Hematopoietic multipotent progenitor cell treated with erythropoietin and hydrocortisone succinate and interleukin-3 and kit ligand, for 6 days (in vitro differentiated cells): ENCODE measurements around the gene SPECC1.
"Not testable (repeated sequence)": the region's sequence is repeated elsewhere in the genome, so short reads cannot be mapped to it uniquely, and the experiment has no call there.

ENCODE experiments used
- DNase-seq: peaks from one replicate; pipeline ENCODE4 v3.0.0-alpha.2; 2015

Gene SPECC1

DNA sequence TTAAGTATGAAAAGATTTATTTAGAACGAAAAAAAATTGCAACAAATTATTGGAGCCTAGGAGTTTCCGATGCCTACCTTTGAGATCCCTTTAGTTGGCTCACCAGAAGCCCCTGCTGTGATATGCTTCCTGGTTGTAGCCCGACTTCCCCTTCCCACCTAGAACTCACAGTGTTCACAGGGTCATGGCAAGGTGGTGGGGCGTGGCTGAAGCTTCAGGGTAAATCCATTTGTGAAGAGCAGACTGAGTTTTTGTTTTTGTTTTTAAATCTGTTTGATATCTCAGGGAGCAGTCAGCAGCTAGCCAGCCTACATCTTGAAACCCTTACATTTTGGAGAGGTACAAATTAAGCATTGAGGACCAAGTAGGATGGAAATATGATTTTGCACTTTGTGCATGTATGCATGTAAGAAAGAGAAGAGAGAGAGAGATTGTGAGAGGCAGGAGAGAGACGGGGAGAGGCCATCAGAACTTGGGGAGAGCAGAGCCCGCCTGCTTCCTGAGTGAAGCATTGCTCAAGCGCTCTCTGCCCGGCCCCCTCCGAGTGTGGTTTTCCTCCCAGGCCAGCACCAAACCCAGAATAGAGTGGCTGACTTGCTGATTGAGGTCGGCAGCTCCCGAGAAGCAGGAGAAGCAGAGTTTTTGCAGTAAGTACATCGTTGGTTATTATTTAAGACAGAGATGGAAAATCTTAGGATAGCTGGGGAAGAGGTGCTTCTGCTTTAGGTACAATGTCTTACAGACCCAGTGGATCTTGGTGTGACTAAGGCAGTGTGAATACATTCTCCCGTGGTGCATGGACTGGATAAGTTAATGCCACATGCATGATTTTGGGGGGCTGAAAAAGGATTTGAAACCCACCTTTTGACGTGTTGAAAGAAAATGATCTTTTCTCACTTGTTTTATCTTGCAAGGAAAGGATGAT, 64.2 kb downstream of the SPECC1 start:
- peak; percentile 79 for DNase-seq

DNA sequence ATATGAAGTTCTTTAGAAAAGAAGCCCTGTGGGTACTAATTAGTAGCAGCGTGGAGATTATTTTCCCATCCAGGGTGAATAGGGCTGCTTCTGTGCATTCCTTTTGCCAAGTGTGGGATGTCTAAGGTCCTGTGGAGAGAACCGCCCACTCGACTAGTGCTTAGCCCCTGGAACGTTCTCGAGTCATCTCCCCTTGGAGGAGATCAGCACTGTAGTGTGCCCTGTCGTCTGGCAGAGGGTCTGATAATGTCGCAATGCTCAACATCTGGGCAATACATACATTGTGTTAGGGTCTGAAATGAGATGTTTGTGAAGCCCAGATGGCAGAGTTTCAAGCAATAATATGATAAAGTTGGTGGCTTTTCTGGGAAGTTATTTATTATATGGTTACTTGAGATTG, 64.8 kb downstream of the SPECC1 start:
- DNase-seq = peak; percentile 61

DNA sequence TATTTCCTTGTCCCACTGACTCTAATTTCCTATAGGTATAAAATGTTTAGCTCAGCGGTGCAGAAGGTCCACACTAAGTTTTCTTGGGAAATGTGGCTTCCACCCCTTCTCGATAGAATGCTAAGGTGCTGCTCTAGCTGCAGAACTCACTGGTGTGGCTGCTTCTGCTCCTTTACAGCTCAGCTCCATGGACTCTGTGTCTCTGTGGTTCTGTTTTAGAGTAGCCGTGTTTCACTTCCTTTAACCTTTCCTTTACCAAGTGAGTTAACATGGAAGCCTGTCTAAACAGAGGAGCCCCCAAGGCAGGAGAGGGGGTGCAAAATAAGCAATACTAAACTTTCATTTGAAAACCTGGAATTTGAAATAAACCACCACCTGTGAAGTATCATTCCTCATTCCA, 65.3 kb downstream of the SPECC1 start:
- peak; percentile 16 for DNase-seq

DNA sequence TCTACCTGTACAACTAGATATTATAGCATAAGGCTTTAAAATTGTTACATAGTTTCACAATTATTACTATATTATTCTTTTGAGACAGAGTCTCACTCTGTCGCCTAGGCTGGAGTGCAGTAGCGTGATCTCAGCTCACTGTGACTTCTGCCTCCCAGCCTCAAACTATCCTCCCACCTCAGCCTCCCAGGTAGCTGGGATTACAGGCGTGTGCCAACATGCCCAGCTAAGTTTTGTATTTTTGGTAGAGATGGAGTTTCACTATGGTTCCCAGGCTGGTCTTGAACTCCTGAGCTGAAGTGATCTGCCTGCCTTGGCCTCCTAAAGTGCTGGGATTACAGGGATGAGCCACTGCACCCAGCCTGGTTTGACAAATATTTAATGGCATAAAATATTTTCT, 67.0 kb downstream of the SPECC1 start:
- not testable (repeated sequence) for DNase-seq

DNA sequence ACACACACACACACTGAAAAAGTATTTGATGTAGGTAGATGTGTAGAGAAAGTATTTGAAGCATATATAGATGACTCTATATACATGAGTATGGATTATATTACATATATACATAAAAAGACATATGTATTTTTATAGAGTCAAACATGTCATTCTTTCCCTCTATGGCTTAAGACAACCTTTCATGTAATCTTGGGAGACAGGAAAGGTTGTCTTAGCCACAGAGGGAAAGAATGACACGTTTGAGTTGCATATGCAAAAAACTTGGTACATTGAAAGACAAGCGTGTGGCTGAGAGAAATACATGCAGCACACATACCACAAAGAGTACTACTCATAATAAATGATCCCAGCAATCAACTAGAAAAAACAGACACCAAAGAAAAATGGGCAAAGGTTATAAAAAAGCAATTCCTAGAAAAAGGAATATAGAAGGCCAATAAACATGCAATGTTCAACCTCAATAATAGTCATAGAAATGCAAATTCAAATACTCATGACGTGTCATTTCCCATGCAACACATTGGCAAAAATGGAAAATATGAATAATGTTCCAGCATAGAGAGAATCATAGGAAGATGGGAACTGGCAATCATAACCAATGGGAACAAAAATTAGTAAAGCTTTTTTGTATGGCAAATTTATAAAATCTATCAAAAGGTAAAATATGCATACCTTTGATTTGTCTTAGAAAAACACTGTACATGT, 69.0 kb downstream of the SPECC1 start:
- no peak for DNase-seq

DNA sequence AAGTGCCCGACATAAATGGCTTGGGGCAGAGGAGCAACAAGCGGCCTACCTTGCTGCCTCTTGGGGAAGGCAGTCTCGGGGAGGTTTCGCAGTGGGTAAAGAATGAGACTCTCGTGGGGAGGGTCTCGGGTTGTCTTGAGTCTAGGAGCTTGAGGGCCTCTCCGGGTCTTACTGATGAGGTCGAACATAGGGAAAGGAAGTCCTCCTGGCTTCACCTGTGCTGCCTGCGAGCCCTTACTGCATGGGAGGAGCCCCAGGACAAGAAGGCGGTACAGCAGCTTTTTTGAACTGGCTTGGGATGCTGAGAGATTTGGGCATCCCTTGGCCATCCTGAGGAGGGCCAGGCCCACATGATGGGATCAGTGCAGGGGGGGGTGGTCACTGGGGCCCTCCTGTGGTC, 71.4 kb downstream of the SPECC1 start:
- no peak for DNase-seq

DNA sequence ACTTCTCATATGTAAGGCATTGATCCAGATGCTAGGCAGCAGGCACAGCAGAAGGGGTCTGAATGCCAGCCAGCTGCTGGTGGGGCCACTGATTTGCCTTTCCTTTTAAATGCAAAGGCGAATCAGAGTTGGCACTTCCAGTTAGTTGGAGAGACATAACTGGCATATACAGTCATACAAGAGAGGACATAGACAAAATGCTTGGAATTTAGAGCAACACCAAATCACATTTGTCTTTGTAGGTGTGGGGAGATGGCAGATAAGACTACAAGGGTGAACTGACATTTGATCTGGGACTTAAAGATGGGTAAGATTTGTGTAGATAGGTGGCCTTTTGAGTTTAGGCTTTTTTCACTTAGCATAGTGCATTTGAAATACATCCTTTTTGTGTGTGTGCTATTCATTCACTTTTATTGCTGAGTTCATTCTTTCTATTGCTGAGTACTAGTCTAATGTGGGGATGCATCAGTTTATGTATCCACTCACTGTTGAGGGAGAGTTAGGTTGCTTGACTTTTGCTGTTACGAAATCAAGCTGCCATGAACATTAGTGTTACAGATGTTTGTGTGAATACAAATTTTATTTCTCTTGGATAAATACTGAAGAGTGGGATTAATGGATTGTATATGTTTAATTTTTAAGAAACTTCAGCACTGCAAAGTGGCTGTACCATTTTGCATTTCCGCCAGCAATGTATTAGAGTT, 74.1 kb downstream of the SPECC1 start:
- DNase-seq = no peak

DNA sequence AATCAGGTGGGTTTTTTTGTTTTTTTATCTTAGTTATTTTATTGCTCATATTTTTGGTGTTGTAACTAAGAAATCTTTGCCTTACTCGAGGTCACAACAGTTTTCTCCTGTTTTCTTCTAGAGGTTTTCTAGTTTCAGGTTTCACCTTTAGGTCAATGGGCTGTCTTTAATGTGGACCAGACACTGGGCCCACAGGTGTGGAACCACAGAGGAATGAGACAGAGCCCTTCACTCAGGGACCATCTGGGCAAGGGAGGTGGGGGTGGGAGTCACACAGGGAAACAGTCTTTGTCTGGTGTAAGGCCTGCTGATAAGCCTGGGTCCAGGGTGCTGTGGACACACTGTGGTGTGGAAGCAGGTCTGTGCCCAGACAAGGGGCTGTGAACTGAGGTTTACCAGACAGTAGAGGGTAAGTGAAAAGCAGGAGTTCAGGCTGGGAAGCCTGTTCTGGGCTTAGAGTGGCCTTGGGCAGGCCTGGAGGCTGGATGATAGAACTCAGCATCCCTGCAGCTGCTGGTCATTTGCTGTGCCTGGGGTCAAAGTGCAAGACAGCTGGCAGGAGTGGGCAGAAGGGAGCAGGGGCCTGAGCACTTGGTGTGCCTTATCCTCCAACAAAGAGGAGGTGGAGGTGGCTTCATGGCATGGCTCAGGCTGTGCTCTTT, 75.6 kb downstream of the SPECC1 start:
- DNase-seq = no peak

DNA sequence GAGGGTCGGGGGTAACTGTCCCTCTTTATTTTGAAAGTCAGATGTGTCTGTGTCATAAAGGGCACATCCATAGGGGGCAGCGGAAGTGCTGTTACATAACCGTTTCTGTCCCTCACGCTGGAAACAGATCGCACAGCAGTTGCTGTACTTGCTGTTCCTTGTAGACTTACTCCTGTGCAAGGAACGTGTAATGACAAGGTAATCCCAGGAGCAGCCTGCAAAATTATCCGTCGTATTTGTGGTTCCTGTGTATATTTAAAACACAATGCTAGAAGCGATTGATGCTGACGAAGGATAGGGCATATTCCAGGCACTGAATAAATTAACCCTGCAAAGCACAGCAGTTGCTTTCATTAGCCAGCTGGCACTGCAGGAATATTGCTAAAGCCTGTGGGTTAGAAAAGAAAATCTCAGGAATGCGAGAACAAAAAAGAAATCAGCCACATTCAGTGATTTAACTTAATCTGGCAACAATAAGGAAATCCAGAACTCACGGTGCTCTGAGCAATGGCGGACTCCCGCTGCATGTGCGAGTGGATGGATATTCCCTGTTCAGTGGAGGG, 76.2 kb downstream of the SPECC1 start:
- no peak for DNase-seq

DNA sequence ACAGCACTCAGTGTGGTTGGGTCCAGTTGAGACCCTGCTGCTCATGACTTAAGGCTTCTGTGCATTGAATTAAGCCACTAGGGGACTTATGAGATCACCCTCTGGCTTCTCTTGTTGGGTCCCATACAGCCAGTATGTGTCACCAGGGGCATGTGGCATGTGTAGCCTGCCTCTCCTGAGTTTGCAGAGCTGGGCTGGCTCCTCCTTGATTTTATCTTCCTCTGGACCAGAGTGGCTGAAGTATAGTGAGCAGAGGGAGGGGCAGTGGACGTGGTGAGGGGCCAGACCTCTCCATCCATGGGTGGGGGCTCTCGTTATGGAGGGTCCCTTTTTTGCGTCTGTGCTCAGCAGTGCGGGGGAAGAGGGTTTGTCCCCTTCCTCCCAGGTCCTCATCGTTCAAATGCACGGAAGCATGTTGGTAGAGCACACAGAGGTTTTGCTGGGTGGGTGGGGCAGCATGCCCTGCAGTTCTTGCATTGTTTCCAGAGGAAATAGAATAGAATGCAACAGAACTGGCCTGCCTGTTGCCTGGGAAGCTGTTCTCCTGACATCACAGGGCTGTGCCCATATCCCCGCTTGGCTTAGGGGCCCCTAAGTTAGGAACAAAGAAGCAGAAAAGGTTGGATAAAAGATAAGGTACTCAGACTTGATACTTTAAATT, 77.4 kb downstream of the SPECC1 start:
- DNase-seq = peak; percentile 69

DNA sequence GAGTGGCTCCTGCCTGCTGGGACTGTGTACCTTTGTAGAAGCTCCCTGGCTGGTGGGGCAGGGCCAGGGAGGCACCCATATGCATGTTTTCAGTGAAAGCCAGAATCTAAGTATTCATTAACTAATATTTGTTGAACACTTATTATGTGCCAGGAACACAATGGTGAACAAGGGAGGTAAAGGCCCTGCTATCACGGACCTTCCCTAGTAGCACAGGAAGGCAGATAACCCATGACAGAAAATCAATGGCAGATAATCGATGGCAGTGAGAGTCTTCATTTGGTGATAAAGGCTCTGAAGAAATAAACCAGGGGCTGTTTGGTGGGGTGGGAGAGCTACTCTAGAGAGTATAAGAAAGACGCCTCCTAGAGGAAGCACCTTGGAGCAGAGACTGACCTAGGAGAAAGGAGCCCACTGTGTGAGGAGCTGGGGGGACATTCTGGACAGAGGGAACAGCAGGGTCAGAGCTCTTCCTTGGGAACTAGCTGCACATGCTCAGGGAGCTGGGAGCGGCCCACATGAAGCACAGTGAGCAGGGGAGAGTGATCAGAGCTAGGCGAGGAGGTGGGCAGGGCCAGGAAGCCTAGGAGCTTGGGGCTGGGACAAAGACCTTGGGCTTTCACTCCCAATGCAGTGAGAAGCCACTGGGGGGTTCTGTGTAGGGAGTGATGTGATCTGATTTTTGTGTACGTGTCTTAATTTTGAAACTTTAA, 78.5 kb downstream of the SPECC1 start:
- DNase-seq = no peak

DNA sequence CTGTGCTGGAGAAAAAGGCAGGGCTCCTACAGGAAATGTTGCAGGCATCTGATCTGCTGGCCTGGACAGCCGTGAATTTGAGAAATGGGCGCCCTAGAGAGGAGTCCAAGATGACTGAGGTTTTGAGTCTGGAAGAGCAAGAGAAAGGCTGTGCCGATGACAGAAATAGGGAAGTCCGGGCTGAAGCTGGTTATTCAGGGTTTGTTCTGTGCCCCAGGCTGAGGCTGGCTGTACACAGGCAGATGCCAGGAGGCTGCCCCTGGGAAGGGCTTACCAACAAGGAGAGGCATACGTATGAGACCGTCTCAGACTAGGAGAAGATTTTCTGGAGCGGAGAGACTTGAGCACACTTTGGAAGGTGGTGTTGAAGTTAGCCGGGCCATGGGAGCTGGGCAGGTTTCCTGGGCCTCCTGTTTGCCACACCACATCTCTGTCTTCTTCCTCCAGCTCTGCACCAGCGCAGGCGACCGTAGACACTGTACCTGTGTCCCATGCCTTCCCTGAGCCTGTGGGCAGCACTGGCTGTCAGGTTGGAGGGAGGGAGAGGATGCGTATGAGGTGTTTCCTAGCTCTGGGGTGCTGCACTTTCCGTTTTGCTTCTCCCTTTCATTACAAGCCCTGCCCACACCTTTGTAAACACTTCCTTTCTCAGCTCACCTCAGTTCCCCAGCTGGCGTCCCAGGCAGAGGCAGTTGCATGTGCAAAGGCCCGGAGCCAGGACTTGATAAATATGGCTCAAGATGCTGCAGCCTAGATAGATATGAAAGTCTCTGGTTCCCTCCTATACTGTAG, 80.8 kb downstream of the SPECC1 start:
- peak; percentile 26 for DNase-seq

DNA sequence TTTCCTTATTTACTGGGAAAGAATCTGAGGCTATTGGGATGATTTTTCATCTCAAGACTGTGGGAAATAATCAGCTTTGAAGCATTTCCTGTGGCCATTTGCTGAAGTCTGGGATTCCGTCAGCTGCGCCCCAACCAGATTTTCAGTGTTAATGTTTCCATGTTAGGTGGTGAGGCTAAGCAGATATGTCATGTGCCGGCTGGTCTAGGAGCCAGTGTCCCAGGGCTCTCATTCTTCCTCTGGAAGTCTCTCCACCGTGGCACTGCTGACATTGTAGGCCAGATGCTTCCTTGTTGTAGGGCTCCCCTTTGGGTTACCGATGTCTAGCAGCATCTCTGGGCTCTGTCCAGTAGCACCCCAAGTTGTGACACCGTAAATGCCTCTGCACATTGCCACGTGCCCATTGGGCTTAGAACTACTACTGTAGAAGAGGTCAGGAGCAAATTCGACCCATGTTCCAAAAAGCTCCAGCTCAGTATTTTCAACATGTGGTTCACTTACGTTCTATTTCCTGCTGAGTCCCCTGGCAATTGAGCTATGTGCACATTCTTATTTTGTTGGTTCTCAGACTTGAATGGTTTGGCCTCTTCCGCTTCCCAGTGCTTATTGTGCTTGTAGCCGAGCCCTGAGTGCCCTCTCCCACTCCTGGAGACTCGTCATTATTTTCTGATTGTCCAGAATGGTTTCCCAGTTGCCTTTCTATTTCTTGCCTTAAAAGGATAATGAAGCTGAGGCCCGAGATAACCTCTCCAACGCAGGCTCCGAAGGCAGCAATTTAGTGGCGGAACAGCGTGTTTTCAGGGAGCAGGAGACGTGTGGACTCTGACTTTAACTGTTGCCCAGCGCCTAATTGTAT, 82.2 kb downstream of the SPECC1 start:
- no peak for DNase-seq

DNA sequence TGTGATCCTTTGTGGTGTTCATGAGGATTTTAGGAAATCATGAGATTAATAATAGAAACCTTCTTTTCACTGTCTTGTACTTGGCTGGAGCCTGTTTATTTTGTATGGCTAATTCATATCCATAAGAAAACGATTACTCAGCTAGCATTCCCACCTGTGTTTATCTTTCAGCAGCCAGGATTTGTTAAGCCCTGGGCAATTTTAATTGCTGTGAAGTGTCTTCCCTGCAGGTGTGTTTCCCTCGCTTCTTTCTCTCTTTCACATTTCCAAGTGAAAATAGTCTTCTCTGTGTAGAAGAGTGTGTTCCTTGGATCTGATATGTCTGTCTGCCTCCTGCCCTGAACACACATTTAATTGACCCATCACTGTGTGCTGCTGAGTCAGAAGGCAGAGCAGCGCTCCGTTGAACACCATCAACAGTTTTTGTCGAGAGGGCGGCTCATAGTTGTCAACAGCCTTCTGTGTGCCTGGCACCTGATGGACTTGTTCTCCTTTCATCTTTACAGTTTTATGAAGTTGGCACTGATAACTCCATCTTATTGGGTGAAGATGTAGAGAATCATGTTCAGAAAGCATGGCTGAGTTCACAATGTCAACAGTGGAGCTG, 83.2 kb downstream of the SPECC1 start:
- no peak for DNase-seq

DNA sequence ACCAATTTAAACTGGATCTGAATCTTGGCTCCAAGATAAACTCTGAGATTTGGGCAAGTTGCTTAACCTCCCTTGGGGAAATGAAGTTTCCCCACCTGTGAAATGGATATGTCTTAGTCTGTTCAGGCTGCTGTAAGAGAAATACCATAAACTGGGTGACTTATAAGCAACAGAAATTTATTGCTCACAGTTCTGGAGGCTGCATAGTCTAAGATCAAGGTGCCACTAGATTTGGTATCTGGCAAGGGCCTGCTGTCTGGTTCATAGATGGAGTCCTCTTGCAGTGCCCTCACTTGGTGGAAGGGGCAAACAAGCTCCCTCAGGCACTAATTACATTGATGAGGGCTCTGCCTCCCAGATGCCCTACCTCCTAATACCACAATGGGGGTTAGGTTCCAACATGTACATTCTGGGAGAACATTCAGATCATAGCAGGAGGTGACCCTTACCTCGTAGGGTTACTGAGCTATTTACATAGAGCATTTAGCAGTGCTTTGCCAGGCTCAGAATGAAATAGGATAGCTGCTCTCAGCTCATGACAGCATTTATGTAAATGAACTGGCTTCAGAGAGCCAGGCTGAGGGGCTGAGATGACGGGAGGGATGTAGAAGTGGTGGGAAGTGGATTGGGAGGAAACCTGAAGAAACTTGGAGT, 83.9 kb downstream of the SPECC1 start:
- no peak for DNase-seq

DNA sequence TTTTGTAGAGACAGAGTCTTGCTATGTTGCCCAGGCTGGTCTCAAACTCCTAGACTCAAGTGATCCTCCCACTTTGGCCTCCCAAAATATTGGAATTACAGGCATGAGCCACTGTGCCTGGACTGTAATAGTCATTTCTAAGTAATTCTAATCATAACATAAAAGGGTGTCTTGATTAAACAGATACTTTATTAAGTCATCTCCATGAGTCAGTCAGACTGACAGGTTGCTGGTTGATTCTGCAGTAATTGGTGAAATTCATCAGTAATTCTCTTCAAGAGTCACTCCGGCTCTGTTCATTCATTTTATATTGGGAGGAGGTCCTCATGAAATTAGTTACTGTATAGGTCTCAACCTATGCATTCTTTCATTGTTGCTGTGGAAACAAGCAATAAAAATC, 85.6 kb downstream of the SPECC1 start:
- no peak for DNase-seq

DNA sequence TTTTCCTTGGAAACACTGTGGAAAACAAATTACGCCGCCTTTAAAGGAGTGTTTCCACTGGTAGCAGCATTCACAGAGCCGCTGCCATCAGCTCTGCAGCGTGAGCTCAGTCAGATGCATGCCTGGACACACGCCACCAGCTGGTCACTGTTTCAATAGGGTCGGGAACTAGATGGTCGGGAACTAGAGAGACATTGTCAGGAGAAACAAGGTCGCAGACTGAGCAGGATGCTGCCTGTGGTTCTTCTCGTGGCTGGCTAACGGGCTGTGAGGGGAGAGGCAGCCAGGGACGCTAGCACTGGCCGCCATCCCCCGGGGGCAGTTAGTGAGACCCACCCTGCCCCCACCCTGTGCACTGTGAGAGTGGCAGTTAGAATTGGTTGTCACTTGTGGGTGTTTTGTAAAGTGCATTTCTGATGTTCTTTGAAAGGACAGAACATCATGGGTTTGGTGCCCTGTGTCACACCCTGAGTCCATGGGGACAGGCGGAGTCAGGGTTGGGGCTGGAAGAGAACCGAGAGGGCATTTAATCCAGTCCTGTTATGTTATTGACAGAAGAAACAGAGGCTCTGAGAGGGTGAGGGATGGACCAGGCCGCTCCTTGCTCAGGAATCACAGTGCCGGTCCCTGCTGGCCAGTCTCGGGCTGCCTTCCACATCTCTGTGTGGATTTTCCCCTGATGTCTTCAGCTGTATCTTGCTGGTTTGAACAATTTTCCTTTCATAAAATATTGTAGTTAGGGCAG, 86.3 kb downstream of the SPECC1 start:
- peak; percentile 32 for DNase-seq

DNA sequence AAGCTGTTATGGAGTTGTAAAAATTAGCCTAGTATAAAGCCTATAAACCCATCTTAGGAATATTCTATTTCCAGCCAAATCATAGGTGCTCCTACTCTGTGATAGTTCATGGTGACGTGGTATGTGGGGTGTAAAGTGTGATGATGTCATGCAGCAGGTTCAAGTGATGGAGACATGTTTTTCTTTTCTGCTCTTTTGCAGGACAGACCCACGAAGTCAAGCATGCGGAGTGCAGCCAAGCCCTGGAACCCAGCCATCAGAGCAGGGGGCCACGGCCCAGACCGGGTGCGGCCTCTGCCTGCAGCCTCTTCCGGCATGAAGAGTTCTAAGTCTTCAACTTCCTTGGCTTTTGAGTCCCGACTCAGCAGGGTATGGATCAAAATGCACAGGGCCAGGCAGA, 87.3 kb downstream of the SPECC1 start:
- no peak for DNase-seq
